ENCODE results near the gene TCERG1L. TPM values are rescaled to one million over a fixed set of nuclear protein-coding genes. Genes with fewer than 3 reads are reported as not detected.

The TCERG1L gene
- total RNA-seq, 1 donor from 2014 or later: not detected

DNA sequence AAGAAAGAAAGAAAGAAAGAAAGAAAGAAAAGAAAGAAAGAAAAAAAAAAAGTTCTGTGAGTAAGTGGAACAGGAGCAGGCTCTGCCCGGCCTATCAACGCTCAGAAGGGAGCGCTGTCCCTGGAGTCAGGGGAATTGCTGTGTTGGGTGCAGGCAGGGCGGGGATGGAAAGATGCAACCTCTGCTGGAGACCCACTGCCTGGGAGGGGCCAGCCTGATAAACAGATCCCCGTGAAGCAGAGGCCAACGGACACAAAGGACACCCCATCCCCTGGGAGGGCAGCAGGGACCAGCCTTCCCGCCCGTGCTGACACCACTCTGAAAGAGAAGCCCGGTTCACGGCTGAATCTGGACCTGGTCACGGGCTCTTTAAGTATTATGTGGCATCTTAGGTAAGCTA is 54.5 kb downstream of the TCERG1L start:
- intact Hi-C loops (cut with DNase I): no loop called here
- no peak for DNase-seq
- no peak for ATAC-seq (ENCODE audit: poor library complexity)

DNA sequence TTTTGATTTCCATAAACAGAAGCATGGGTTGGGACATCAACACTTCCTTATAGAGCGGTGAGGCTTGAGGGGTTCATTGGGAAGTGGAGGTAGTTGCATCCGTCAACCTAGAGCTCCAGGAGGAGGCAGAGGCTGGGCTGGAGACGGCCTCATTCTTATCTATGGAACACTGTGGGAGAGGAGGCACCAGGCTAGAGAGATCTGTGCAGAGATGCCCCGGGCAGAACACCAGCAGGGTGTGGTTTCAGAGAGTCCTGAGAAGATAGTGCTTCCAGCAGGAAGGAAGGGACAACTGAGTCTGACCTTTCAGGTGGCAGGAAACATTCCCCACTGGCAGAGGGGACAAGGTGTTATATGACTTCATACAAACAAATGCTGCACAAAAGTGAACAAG is 56.7 kb downstream of the TCERG1L start:
- ATAC-seq (ENCODE audit: poor library complexity): no peak
- no peak for DNase-seq
- intact Hi-C loops (cut with DNase I): no loop called here

DNA sequence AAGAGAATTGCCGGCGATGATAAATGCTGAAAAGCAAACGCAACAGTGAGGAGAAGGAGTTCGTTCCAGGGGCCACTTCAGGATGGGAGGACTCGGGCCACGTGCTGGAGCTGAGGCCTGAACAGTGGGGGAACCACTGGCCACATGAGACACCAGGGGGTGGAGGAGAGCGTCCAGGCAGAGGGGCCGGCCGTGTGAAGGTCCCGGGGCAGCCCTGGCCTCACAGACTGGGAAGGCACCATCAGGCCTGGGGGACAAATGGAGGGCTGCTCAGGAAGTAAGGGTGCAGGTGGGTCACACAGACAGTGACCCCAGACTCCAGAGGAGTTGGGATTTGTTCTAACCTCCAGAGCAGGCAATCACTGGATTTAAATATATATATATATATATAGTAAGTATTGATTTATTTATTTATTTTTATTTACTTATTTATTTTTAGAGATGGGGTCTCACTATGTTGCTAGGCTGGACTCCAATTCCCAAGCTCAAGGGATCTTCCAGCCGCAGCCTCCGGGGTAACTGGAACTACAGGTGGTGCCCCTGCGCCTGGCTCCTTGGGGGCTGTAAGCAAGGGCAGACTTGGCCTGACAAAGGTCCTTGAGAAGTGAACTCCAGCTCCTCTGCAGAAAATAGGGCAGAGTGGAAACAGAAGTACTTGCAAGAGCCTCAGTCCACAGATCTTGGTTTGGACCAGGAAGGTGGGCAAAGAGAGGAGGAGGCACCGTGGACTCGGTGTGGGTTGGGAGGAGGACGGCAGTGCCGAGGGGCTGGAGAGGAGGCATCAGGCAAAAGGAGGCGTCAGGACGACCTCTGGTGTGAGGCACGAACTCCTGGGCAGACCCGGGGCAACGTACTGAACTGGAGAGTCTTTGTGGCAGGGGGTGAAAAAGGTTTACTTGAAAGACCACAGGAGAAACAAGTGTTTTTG is 57.3 kb downstream of the TCERG1L start:
- no peak for ATAC-seq (ENCODE audit: poor library complexity)
- intact Hi-C loops (cut with DNase I): no loop called here
- no peak for DNase-seq

DNA sequence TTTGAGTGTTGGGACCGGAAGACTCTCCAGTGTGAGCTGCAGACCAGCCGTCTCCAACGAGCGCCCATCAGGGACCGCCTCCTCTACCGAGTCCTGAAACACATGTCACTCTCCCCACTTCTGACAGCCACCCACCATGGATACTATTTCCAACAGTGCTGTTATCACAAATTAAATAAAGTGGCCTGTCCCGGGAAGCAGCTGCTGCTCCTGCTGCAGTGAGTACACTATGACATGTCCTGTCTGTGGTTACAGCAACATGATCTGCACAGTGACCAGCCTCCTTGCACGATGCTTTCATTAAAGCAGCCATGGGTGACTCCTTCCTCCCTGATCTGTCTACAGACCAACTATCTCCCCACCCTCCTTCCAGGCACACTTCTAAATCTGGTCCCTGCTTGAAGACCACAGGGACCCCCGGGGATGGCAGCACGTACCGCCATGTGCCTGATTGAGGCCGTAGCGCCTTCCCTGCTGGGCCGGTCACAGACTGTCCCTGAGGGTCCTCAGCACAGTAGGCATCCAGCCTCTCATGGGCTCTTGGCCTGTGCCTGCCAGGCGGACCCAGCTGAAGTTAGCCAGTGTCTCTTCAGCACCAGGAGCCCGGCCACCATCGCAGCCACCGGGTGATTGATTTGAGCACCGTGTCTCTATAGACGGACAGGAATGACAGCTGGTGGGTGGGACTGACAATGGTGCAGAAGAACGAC is 58.8 kb downstream of the TCERG1L start:
- intact Hi-C loops (cut with DNase I): no loop called here
- ATAC-seq (ENCODE audit: poor library complexity) (no peak), DNase-seq (no peak)

DNA sequence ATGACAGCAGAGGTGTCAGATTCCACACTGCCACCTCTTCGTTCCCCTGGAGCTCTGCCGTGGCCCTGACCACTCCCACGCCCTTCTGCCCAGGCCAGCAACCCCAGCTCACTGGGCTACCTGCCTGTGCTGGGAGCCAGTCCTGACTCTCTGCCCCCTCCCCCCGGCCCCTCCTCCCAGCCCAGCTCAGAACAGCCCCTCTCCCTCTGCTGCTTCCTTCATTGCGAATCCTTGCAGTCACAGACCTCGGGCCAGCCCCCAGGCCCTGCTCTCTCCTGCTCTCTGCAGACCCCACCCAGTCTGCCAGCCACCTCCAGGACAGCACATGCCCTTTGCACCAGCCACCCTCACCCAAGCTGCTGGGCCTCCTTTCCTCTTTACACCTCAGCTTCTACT is 60.4 kb downstream of the TCERG1L start:
- intact Hi-C loops (cut with DNase I): no loop called here
- no peak for ATAC-seq (ENCODE audit: poor library complexity)

GRCh38 chr10:131250454-131251145 is 60.9 kb downstream of the TCERG1L start:
- no peak for DNase-seq
- ATAC-seq (ENCODE audit: poor library complexity): no peak
- intact Hi-C loops (cut with DNase I): no loop called here

More for the DNA sequence above, 60.4 kb downstream of the TCERG1L start:
- no peak for DNase-seq

DNA sequence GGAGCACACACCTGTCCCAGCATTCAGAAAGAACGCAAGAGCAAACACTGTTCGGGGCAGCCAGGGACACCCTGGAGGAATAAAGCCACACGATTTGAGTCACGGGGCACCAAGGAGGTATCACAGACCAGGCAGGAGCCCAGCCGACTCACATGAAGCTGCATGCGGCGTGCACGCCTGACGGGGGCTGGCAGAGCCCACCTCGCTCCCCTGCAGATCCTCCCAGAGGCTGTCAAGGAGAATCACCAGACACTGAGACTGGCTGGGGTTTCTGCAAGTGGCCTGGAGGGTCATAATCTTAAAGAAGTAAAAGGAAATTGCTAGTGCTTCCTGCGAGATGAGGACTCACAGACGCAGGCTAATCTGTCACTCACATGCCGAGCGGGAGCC is 61.6 kb downstream of the TCERG1L start:
- intact Hi-C loops (cut with DNase I): no loop called here
- ATAC-seq (ENCODE audit: poor library complexity) (no peak), DNase-seq (no peak)

DNA sequence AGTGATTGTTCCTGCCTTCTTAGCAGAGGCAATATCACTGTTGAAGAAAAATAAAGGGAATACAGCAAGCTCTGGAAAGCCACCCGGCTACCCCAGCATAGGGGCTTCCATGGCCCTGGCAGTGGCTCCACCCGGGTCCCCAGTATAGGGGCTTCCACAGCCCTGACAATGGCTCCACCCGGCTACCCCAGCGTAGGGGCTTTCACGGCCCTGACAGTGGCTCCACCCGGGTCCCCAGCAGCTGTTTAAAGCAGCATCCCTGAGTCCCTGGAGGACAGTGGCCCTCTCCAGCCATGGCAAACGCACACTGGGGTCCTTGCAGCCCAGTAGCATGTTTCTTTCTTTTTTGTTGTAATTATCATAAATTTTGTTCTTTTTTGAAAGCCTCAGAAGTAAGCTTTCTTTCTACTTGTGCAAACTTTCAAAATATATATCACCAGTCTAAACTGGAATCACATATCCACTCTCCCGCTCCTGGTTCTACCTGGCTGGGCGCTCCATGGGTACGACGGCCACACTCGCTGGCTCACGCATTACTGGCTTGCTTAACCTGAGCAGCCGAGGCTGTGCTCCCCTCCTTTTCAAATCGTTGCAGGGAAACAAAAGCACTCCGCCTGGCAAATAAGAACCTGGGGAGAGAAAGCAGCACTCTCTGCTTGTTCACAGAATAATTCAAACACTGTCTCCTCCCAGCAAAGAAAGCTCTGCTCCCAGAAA is 62.1 kb downstream of the TCERG1L start:
- no peak for DNase-seq
- intact Hi-C loops (cut with DNase I): no loop called here
- no peak for ATAC-seq (ENCODE audit: poor library complexity)

DNA sequence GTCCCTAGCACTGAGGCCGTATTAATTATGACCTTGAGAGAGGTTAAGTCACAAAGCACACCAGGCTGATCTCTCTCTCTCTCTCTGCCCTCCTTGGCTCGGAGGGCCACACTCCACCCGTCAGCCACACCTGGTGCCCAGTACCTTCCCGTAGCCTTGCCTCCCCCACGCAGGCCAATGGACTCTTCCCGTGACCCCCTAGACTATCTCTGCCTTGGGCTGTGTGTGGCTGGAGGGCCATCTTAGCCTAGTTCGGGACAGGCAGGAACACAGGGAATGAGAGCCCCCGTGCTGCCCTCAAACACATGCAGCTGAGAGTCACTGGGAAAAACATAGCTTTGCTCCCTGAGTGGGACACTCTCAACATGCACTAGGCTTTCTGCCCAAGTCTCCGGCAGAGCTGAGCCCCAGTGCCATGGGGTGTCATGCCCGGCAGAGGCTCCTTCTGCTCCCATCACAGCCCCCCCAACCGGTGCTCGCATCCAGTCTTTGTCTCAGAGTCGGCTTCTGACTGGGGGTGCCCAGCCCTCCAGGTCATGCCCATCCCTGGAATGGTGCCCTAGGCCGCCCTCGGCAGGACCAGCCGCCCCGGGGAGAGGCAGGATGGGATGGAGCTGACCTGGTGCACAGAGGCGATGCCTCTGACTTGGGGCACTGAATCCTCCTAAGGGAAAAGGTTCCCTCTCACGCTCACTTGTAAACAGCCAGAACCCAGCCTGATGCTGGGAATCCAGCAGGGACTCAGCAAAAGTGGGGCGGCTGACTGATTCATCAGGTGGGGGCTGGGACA is 63.0 kb downstream of the TCERG1L start:
- no peak for ATAC-seq (ENCODE audit: poor library complexity)

GRCh38 chr10:131247873-131248272 is 63.6 kb downstream of the TCERG1L start:
- ATAC-seq (ENCODE audit: poor library complexity) (no peak), DNase-seq (no peak)
- intact Hi-C loops (cut with DNase I): no loop called here

More for the DNA sequence above, 63.0 kb downstream of the TCERG1L start:
- no peak for DNase-seq
- intact Hi-C loops (cut with DNase I): no loop called here

DNA sequence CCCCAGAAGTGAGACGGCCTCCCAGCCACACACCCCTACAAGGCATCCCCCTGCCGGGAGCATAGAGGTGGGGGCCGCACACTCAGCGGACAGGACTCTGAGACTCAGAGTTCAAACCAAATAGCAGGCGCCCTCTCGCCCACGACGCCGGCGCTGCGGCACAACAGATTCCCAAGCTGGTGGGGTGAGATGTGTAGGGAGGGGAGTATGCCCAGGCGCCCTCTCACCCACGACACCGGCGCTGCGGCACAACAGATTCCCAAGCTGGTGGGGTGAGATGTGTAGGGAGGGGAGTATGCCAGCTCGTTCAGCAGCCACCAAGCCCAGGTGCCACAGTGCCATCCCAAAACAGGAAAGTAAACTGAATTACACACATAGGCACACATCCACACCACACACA is 64.7 kb downstream of the TCERG1L start:
- no peak for ATAC-seq (ENCODE audit: poor library complexity)
- intact Hi-C loops (cut with DNase I): no loop called here

GRCh38 chr10:131246089-131246488 is 65.4 kb downstream of the TCERG1L start:
- intact Hi-C loops (cut with DNase I): no loop called here
- DNase-seq (no peak), ATAC-seq (ENCODE audit: poor library complexity) (no peak)

More for the DNA sequence above, 64.7 kb downstream of the TCERG1L start:
- DNase-seq: no peak

- DNase-seq: no peak
- intact Hi-C loops (cut with DNase I): no loop called here
- ATAC-seq (ENCODE audit: poor library complexity): no peak
These were observed 66.0 kb downstream of the TCERG1L start for GRCh38 chr10:131245475-131246059.

- no peak for DNase-seq
- ATAC-seq (ENCODE audit: poor library complexity): no peak
- intact Hi-C loops (cut with DNase I): no loop called here
These were observed 66.7 kb downstream of the TCERG1L start for GRCh38 chr10:131244836-131245235.

DNA sequence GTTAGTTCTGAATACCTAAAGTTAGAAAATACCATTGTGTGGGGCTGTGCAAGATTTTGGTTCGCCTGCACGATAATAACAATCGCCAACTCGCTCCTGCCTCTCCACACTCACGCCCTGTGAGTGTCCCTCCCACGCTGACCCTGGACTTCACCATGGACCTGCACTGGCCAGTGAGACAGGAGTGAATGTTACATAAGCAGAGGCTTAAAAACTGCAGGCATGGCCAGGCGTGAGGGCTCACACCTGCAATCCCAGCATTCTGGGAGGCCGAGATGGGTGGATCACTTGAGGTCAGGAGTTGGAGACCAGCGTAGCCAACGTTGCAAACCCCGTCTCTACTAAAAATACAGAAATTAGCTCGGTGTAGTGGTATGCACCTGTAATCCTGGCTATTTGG is 68.4 kb downstream of the TCERG1L start:
- DNase-seq (no peak), ATAC-seq (ENCODE audit: poor library complexity) (no peak)
- intact Hi-C loops (cut with DNase I): no loop called here

- intact Hi-C loops (cut with DNase I): no loop called here
- DNase-seq: no peak
- no peak for ATAC-seq (ENCODE audit: poor library complexity)
These were observed 69.5 kb downstream of the TCERG1L start for GRCh38 chr10:131242007-131242406.

DNA sequence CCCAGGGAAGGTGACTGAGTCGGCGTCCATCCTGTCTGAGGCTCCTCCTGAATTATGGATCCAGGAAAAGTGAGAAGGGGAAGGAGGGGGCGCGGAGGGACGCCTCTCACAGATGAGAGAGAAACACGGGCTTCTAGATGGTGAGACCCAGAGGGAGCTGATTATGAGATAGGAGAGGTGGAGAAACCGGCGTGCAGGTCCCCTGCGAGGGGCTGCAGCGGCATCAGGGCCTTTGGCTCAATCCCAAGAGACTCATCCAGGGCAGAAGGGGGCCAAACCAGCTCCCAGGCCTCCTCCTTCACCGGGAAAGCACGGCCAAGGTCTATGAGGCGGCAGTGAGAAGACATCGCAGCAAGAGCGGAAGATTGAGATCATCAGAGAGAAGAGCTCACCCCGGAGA is 70.8 kb downstream of the TCERG1L start:
- DNase-seq (no peak), ATAC-seq (ENCODE audit: poor library complexity) (no peak)

DNA sequence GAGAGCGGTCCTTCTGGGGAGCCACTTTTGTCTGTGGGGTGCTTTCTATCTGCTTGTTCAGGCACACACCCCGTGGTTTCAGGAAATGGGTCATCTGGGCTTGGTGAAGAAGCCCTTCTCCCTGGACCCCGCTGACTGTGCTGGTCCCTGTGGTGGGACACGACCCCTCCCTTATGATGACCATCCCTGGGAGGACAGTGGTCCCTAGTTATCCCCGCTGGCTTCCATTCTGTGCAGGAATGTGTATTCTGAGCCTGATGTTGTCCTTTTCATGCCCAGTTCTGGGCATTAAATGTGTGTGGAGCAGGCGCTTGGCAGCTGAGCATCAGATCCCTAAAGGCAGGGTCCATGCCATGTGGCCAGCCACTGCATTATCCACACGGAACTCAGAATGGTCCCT is 71.6 kb downstream of the TCERG1L start:
- intact Hi-C loops (cut with DNase I): no loop called here
- DNase-seq (no peak), ATAC-seq (ENCODE audit: poor library complexity) (no peak)

More for the DNA sequence above, 70.8 kb downstream of the TCERG1L start:
- intact Hi-C loops (cut with DNase I): no loop called here

All from Right ventricle myocardium superior (tissue), 1 donor.